Lung (tissue), 12 donors: Measurements from ENCODE around the gene RAB13. TPM values are rescaled to one million over a fixed set of nuclear protein-coding genes. Genes with fewer than 3 reads are reported as not detected.

Experiments
- ATAC-seq: fragments of 200-7000 bp; cut with Tn5 transposase; one replicate; pipeline ENCODE4 v1.9.1; 2020; ENCODE audit warnings: moderate number of reproducible peaks; ENCODE audit not compliant: insufficient read depth, low FRiP score
- DNase-seq, 3 donors: peaks; one replicate each; pipeline ENCODE4 v3.0.0-alpha.2; 2013 to 2017
- H3K27ac ChIP-seq, 2 donors: one replicate each; pipeline ENCODE4 v1.5.1; 2013; ENCODE audit warnings: mild to moderate bottlenecking in 2 of 2, moderate library complexity in 2 of 2, control low read depth in 1 of 2, inconsistent platforms in 1 of 2, low read depth in 1 of 2, low read length in 1 of 2
- H3K27me3 ChIP-seq, 3 donors: one replicate each; pipeline ENCODE4 v1.5.1; 2013; ENCODE audit warnings: low read length in 2 of 3; ENCODE audit not compliant: control insufficient read depth in 3 of 3, insufficient read depth in 3 of 3
- H3K36me3 ChIP-seq, 4 donors: one replicate each; pipeline ENCODE4 v1.5.1; 2013; ENCODE audit warnings: low read length in 4 of 4, mild to moderate bottlenecking in 1 of 4, moderate library complexity in 1 of 4; ENCODE audit not compliant: control insufficient read depth in 4 of 4, insufficient read depth in 4 of 4
- H3K4me1 ChIP-seq, 5 donors: one replicate each; pipeline ENCODE4 v1.5.1; 2013; ENCODE audit warnings: low read length in 5 of 5, mild to moderate bottlenecking in 2 of 5, moderate library complexity in 1 of 5; ENCODE audit not compliant: control insufficient read depth in 5 of 5, insufficient read depth in 5 of 5
- H3K4me3 ChIP-seq: one replicate; pipeline ENCODE4 v1.5.1; 2013; ENCODE audit warnings: mild to moderate bottlenecking, control low read depth, moderate library complexity
- H3K9ac ChIP-seq, 2 donors: one replicate each; pipeline ENCODE4 v1.5.1; 2013; ENCODE audit warnings: low read length in 2 of 2, control low read depth in 1 of 2; ENCODE audit not compliant: insufficient read depth in 1 of 2
- H3K9me3 ChIP-seq, 4 donors: one replicate each; pipeline ENCODE4 v1.5.1; 2013; ENCODE audit warnings: low read length in 3 of 4, mild to moderate bottlenecking in 1 of 4, moderate library complexity in 1 of 4; ENCODE audit not compliant: control insufficient read depth in 4 of 4, insufficient read depth in 3 of 4
- WGBS, 2 donors: extraction: QIAGEN DNeasy Blood & Tissue Kit; methylation state at CpG; one replicate each; pipeline ENCODE4 v1.1.7; 2013; 5-methylcytosine and 5-hydroxymethylcytosine counted together
- polyA plus RNA-seq, 2 donors: library from polyadenylated mRNA; stranded (reverse); fragments of 200-250 nt; gene quantifications; one replicate each; pipeline ENCODE4 v1.2.1, GENCODE V29; 2013
- total RNA-seq, 2 donors: library from RNA; depleted of rRNA in 1 of 2; stranded (reverse); fragments of >200 nt in 1 of 2; gene quantifications; one replicate each; pipeline ENCODE4 v1.2.1, GENCODE V29; 2014 to 2021
- TF ChIP-seq, protein P1 (sequence below): IDR thresholded peaks from 2 replicates; pipeline ENCODE4 v1.5.1; 2012; ENCODE audit warnings: mild to moderate bottlenecking; ENCODE audit errors: control extremely low read depth, extremely low read depth
- donor health status: control.
- donor health status: control.
- donor health status: Bipolar disorder and iron deficiency.
- donor health status: healthy.
- donor health status: DM: yes; HTN: yes; CAD: no.

Gene RAB13
- total and polyA plus RNA-seq, 4 donors, result 54.6 to 229 (median 138) TPM

DNA sequence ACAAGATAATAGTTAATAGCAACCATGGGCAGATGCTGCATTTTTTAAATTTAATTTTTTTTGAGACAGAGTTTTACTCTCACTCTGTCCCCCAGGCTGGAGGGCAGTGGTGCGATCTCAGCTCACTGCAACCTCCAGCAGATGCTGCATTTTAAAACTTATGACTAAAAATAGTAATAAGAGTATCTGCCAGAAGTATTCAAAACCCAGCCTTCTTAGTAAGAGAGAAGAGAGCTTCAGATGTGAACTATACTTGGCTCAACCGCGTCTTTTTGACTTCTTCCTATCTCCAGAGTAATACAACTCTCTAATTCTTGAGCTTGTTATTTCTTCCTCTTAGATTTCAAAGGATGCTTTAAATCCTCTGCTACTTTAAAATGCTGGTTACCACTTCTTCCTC, 9.1 kb upstream of the RAB13 start:
- ATAC-seq, result no peak
- 89 to 94% methylated on average over 3 of the region's 3 CpGs for WGBS, 2 donors
- no peak overlapping the region for H3K9ac ChIP-seq
- H3K4me3 ChIP-seq, result no peak overlapping the region
- H3K9me3 ChIP-seq, result no peaks in the 10 kb centered on the region
- no peaks in the 10 kb centered on the region for H3K27me3 ChIP-seq
- H3K27ac ChIP-seq, result no peak overlapping the region
- peaks cover 13 to 26% (median 17%) of the 10 kb centered on the region in 4 donors for H3K36me3 ChIP-seq
- DNase-seq, result no peak
- TF ChIP-seq, protein P1, sequence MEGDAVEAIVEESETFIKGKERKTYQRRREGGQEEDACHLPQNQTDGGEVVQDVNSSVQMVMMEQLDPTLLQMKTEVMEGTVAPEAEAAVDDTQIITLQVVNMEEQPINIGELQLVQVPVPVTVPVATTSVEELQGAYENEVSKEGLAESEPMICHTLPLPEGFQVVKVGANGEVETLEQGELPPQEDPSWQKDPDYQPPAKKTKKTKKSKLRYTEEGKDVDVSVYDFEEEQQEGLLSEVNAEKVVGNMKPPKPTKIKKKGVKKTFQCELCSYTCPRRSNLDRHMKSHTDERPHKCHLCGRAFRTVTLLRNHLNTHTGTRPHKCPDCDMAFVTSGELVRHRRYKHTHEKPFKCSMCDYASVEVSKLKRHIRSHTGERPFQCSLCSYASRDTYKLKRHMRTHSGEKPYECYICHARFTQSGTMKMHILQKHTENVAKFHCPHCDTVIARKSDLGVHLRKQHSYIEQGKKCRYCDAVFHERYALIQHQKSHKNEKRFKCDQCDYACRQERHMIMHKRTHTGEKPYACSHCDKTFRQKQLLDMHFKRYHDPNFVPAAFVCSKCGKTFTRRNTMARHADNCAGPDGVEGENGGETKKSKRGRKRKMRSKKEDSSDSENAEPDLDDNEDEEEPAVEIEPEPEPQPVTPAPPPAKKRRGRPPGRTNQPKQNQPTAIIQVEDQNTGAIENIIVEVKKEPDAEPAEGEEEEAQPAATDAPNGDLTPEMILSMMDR, result no peak
- peaks cover 4 to 11% (median 6%) of the 10 kb centered on the region in 5 donors for H3K4me1 ChIP-seq

DNA sequence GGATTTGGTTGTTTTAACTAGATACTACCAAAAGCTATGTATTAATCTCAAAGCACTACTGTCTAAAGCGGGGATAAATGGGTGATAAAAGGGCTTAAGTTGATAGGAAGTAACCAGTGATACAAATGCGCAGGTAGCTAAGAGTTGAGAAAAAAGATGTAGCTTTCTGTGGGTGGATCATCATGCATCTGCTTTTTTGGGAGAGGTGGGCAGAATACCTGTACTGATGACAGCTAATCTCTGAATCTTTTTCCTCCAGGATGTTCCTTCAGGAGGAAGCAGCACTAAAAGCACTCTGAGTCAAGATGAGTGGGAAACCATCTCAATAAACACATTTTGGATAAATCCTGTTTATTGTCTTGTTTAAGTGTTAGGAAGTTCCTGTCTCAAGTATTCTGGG, 5.7 kb upstream of the RAB13 start:
- no peak for ATAC-seq
- peaks cover 13 to 26% (median 17%) of the 10 kb centered on the region in 4 donors for H3K36me3 ChIP-seq
- peak overlapping the region in 1 of 2 donors; percentile 25 for H3K27ac ChIP-seq
- no peaks in the 10 kb centered on the region for H3K27me3 ChIP-seq
- H3K9me3 ChIP-seq, result no peaks in the 10 kb centered on the region
- DNase-seq, result no peak
- H3K4me1 ChIP-seq, result peaks cover 4 to 11% (median 6%) of the 10 kb centered on the region in 5 donors
- peak overlapping the region in 1 of 2 donors; percentile 97 for H3K9ac ChIP-seq
- 90 to 91% methylated on average over 2 of the region's 2 CpGs for WGBS, 2 donors
- TF ChIP-seq, protein P1, result no peak
- no peak overlapping the region for H3K4me3 ChIP-seq

DNA sequence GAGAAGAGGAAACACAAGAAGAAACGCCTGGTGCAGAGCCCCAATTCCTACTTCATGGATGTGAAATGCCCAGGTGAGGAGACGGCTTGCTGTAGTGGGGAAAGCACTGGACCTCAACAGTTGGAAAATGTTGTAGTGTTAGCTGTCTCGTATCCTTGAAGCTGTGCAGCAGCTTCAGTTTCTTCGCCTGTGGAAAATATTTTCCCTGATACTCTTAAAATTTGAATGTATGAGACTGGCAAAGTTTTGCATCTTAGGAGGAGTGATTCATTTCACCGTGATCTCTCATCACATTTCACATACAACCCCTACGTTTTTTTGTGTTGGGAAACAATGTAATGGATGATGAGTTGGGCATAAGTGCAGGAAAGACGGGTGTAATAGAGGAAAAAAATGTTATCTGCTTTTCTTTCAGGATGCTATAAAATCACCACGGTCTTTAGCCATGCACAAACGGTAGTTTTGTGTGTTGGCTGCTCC, 5.1 kb upstream of the RAB13 start:
- peak overlapping the region; percentile 82 for H3K4me3 ChIP-seq
- no peak for DNase-seq
- no peaks in the 10 kb centered on the region for H3K27me3 ChIP-seq
- H3K4me1 ChIP-seq, result peaks cover 4 to 15% (median 6%) of the 10 kb centered on the region in 5 donors
- TF ChIP-seq, protein P1, result no peak
- H3K27ac ChIP-seq, result peak overlapping the region; percentile 96 to 99
- no peaks in the 10 kb centered on the region for H3K9me3 ChIP-seq
- ATAC-seq, result no peak
- 6 to 14% methylated on average over 9 of the region's 9 CpGs for WGBS, 2 donors
- peaks cover 13 to 26% (median 17%) of the 10 kb centered on the region in 4 donors for H3K36me3 ChIP-seq
- H3K9ac ChIP-seq, result peak overlapping the region; percentile 97
